Measurements from ENCODE around the gene CADM2. TPM values are rescaled to one million over a fixed set of nuclear protein-coding genes. Genes with fewer than 3 reads are reported as not detected.

Gene CADM2
- total RNA-seq, 1 donor from 2014 or later: 3.3 TPM

- H3K4me3 Mint-ChIP-seq: no peak overlapping the region
- H3K27ac Mint-ChIP-seq: no peak overlapping the region
- no peaks in the 10 kb centered on the region for H3K27me3 Mint-ChIP-seq (ENCODE audit: low read depth)
- H3K4me1 Mint-ChIP-seq: peaks cover 4% of the 10 kb centered on the region
- DNase-seq (ENCODE audit: low spot score in 2 of 2, unreplicated experiment in 2 of 2): no peak
- TF ChIP-seq CTCF (IDR thresholded peaks at IDR 0.05; ENCODE audit: unreplicated experiment): no peak
- H3K36me3 Mint-ChIP-seq: no peaks in the 10 kb centered on the region
- no peaks in the 10 kb centered on the region for H3K9me3 Mint-ChIP-seq
Measured at GRCh38 chr3:84998545-84998944, 39.8 kb downstream of the CADM2 start.

GRCh38 chr3:85003479-85003878 is 44.7 kb downstream of the CADM2 start:
- no peak overlapping the region for H3K27ac Mint-ChIP-seq
- no peak overlapping the region for H3K4me3 Mint-ChIP-seq
- no peaks in the 10 kb centered on the region for H3K27me3 Mint-ChIP-seq (ENCODE audit: low read depth)
- no peaks in the 10 kb centered on the region for H3K36me3 Mint-ChIP-seq
- DNase-seq (ENCODE audit: low spot score in 2 of 2, unreplicated experiment in 2 of 2): no peak
- no peaks in the 10 kb centered on the region for H3K9me3 Mint-ChIP-seq
- TF ChIP-seq CTCF (IDR thresholded peaks at IDR 0.05; ENCODE audit: unreplicated experiment): no peak
- no peaks in the 10 kb centered on the region for H3K4me1 Mint-ChIP-seq

GRCh38 chr3:85004147-85004546 is 45.4 kb downstream of the CADM2 start:
- H3K4me1 Mint-ChIP-seq: no peaks in the 10 kb centered on the region
- no peaks in the 10 kb centered on the region for H3K27me3 Mint-ChIP-seq (ENCODE audit: low read depth)
- H3K36me3 Mint-ChIP-seq: no peaks in the 10 kb centered on the region
- no peak overlapping the region for H3K27ac Mint-ChIP-seq
- TF ChIP-seq CTCF (IDR thresholded peaks at IDR 0.05; ENCODE audit: unreplicated experiment): no peak
- no peaks in the 10 kb centered on the region for H3K9me3 Mint-ChIP-seq
- no peak overlapping the region for H3K4me3 Mint-ChIP-seq
- DNase-seq (ENCODE audit: low spot score in 2 of 2, unreplicated experiment in 2 of 2): no peak

- TF ChIP-seq CTCF (IDR thresholded peaks at IDR 0.05; ENCODE audit: unreplicated experiment): no peak
- Mint-ChIP-seq H3K9me3 (no peaks in the 10 kb centered on the region), H3K4me3 (no peak overlapping the region), H3K27me3 (ENCODE audit: low read depth) (no peaks in the 10 kb centered on the region), H3K36me3 (no peaks in the 10 kb centered on the region), H3K4me1 (no peaks in the 10 kb centered on the region), H3K27ac (no peak overlapping the region)
- no peak for DNase-seq (ENCODE audit: low spot score in 2 of 2, unreplicated experiment in 2 of 2)
Measured at GRCh38 chr3:85005946-85006345, 47.2 kb downstream of the CADM2 start.

- no peaks in the 10 kb centered on the region for H3K36me3 Mint-ChIP-seq
- H3K27ac Mint-ChIP-seq: no peak overlapping the region
Measured at GRCh38 chr3:85007195-85008094, 48.7 kb downstream of the CADM2 start.

More at GRCh38 chr3:85007195-85008094, 48.7 kb downstream of the CADM2 start:
- Mint-ChIP-seq H3K9me3 (no peaks in the 10 kb centered on the region), H3K4me1 (no peaks in the 10 kb centered on the region), H3K27me3 (ENCODE audit: low read depth) (no peaks in the 10 kb centered on the region), H3K4me3 (no peak overlapping the region)
- no peak for DNase-seq (ENCODE audit: low spot score in 2 of 2, unreplicated experiment in 2 of 2)
- no peak for TF ChIP-seq CTCF (IDR thresholded peaks at IDR 0.05; ENCODE audit: unreplicated experiment)
